ENCODE results near the gene DGCR8. TPM values are rescaled to one million over a fixed set of nuclear protein-coding genes. Genes with fewer than 3 reads are reported as not detected.

Gene DGCR8
- total RNA-seq: 30.2 to 38.1 TPM (median 32.5 TPM) in 3 replicates
- long read RNA-seq, full-length matches to known transcripts: 29 of 41 reads
- long read RNA-seq, partial matches to known transcripts: 4 of 41 reads
- long read RNA-seq, other reads (novel, unspliced or antisense): 8 of 41 reads

- Mint-ChIP-seq H3K27ac (ENCODE audit: unreplicated experiment) (peak within 1 kb of the TSS; percentile 94), H3K27me3 (ENCODE audit: low read depth) (no peaks in the 10 kb centered on the region), H3K36me3 (ENCODE audit: low read depth) (no peaks in the 10 kb centered on the region), H3K4me1 (ENCODE audit: low read depth) (peaks cover 46% of the 10 kb centered on the region), H3K9me3 (ENCODE audit: low read depth) (no peaks in the 10 kb centered on the region), H3K4me3 (ENCODE audit: unreplicated experiment) (peak within 1 kb of the TSS; percentile 92)
- TF ChIP-seq CTCF (IDR thresholded peaks at IDR 0.05): no peak
- no peak for DNase-seq (ENCODE audit: low spot score)
These were observed at the start of gene DGCR8 for GRCh38 chr22:20079745-20080444. DGCR8 (plus strand) TSS chr22:20080241; CDS start chr22:20085964, 5,723 bp downstream.

DNA sequence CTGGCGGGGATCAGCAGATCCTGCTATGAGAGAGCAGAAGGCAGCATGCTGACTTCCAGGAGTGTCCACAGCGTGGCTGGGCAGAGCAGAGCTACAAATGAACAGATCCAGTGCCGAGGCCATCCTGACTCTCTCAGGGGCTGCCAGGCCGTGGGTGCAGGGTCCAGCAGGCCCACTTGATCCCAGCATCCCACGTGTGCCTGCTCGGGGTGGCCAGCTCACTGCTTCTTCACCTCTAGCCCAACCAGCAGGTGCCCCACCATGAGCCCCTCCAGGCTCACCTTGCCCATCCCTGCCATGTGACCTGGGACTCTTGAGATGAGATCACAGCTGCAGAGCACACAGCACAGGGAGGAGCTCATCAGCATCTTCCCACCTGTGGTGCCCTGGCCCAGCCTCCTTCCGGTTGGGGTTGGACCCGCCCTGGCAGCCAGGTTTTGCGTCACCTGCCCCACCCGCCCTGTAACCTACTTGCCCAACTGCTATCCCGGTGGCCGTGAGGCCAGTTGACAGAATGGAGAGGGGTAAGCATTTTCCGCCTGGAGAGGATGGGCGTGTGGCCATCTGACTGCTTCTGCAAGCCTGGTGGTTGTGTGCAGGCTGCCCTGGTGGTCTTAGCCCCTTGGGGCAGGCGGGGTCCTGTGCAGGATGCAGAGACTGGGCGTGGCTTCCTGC is 48.2 kb upstream of the DGCR8 start:
- Mint-ChIP-seq H3K4me3 (ENCODE audit: unreplicated experiment) (no peak overlapping the region), H3K4me1 (ENCODE audit: low read depth) (no peaks in the 10 kb centered on the region), H3K27me3 (ENCODE audit: low read depth) (no peaks in the 10 kb centered on the region), H3K36me3 (ENCODE audit: low read depth) (peaks cover 2% of the 10 kb centered on the region), H3K27ac (ENCODE audit: unreplicated experiment) (no peak overlapping the region), H3K9me3 (ENCODE audit: low read depth) (no peaks in the 10 kb centered on the region)
- no peak for TF ChIP-seq CTCF (IDR thresholded peaks at IDR 0.05)
- DNase-seq (ENCODE audit: low spot score): no peak

- H3K27ac Mint-ChIP-seq (ENCODE audit: unreplicated experiment): no peak overlapping the region
- no peak for DNase-seq (ENCODE audit: low spot score)
- no peak overlapping the region for H3K4me3 Mint-ChIP-seq (ENCODE audit: unreplicated experiment)
- H3K27me3 Mint-ChIP-seq (ENCODE audit: low read depth): no peaks in the 10 kb centered on the region
- TF ChIP-seq CTCF (IDR thresholded peaks at IDR 0.05): no peak
- no peaks in the 10 kb centered on the region for H3K9me3 Mint-ChIP-seq (ENCODE audit: low read depth)
- H3K4me1 Mint-ChIP-seq (ENCODE audit: low read depth): no peaks in the 10 kb centered on the region
- peaks cover 7% of the 10 kb centered on the region for H3K36me3 Mint-ChIP-seq (ENCODE audit: low read depth)
These were observed 47.5 kb upstream of the DGCR8 start for GRCh38 chr22:20032407-20032991.

DNA sequence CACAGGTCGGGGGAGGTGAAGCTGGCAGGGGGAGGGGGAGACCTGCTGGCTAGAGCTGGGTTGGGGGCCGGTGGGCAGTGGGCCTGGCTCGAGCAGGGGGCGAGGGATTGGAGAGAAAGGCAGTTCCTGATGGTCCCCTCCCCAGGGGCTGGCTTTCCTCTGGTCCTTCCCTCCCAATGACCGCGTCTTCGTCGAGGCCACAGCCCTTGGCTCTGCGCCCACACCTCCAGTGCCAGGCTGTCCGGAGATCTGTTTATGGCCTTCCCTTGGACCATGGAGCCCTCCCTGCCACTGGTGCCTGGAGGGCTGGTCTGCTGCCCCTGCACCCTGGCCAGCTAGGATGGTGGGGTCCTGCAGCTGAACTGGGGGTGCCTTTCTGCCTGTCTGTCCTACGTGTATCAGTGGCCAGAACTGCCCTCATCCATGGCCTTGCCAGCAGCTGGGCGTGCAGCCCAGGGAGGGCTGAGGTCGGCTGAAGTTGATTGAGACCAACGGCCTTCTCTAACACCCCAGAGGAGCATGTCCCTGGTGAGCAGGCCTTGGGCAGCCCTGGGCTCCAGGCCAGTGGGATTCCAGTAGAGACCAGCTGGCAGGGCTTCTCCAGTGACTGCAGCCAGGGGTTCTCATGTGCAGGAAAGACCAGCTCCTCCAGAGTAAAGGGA is 46.9 kb upstream of the DGCR8 start:
- H3K27ac Mint-ChIP-seq (ENCODE audit: unreplicated experiment): no peak overlapping the region
- no peak for DNase-seq (ENCODE audit: low spot score)
- no peaks in the 10 kb centered on the region for H3K27me3 Mint-ChIP-seq (ENCODE audit: low read depth)
- no peak overlapping the region for H3K4me3 Mint-ChIP-seq (ENCODE audit: unreplicated experiment)
- TF ChIP-seq CTCF (IDR thresholded peaks at IDR 0.05): no peak
- H3K36me3 Mint-ChIP-seq (ENCODE audit: low read depth): peaks cover 10% of the 10 kb centered on the region
- no peaks in the 10 kb centered on the region for H3K4me1 Mint-ChIP-seq (ENCODE audit: low read depth)
- H3K9me3 Mint-ChIP-seq (ENCODE audit: low read depth): no peaks in the 10 kb centered on the region

DNA sequence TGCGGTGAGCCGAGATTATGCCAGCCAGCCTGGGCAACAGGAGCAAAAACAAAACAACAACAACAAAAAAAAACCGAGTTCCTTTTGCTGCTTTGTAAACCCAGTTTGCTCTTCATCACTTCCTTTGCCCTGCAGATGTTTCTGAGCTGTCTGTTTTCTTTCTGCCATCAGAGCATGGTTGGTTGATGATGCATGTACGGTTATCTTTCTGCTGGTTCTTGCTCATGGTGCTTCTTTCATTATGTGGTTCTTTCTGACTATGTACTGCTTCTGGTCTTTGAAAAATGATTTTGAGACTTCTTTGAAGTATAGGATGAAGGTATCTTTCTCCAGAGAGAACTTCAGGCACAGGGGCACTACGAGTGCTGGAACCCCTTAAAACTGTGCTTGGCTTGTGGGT is 45.9 kb upstream of the DGCR8 start:
- Mint-ChIP-seq H3K4me1 (ENCODE audit: low read depth) (no peaks in the 10 kb centered on the region), H3K27ac (ENCODE audit: unreplicated experiment) (no peak overlapping the region), H3K9me3 (ENCODE audit: low read depth) (no peaks in the 10 kb centered on the region), H3K4me3 (ENCODE audit: unreplicated experiment) (no peak overlapping the region), H3K36me3 (ENCODE audit: low read depth) (peaks cover 10% of the 10 kb centered on the region), H3K27me3 (ENCODE audit: low read depth) (no peaks in the 10 kb centered on the region)
- no peak for TF ChIP-seq CTCF (IDR thresholded peaks at IDR 0.05)
- no peak for DNase-seq (ENCODE audit: low spot score)
